HG03460 (cell line): ENCODE data around the gene PXDN.

Source experiments
- ATAC-seq: cut with Tn5 transposase; IDR thresholded peaks from one replicate; pipeline ENCODE4 v1.9.1; 2021; ENCODE audit not compliant: unreplicated experiment

PXDN gene

GRCh38 chr2:1586923-1587840 is 157.1 kb downstream of the PXDN start:
- no peak for ATAC-seq

GRCh38 chr2:1586251-1586922 is 157.9 kb downstream of the PXDN start:
- no peak for ATAC-seq

GRCh38 chr2:1585635-1586034 is 158.7 kb downstream of the PXDN start:
- ATAC-seq = no peak

- ATAC-seq = no peak
Measured at GRCh38 chr2:1584691-1585485, 159.4 kb downstream of the PXDN start.

GRCh38 chr2:1584051-1584531 is 160.2 kb downstream of the PXDN start:
- no peak for ATAC-seq

GRCh38 chr2:1582891-1583341 is 161.4 kb downstream of the PXDN start:
- no peak for ATAC-seq

- ATAC-seq = no peak
Measured at GRCh38 chr2:1581965-1582625, 162.2 kb downstream of the PXDN start.
